Gastrocnemius medialis (tissue), 4 donors: ENCODE data around the gene SPRYD4. TPM values are rescaled to one million over a fixed set of nuclear protein-coding genes. Genes with fewer than 3 reads are reported as not detected.
"Not testable (repeated sequence)": the region's sequence is repeated elsewhere in the genome, so short reads cannot be mapped to it uniquely, and the experiment has no call there.

Source experiments
- ATAC-seq, 2 donors: fragments of 150-250 bp; one replicate each; pipeline ENCODE4 v1.9.1; 2016
- DNase-seq, 2 donors: peaks; one replicate each; pipeline ENCODE4 v3.0.0-alpha.2; 2019
- H3K27ac ChIP-seq, 4 donors: fragments of 200-600 bp; sonication (generic); 1 replicate in 1 of 4; 2 replicates in 3 of 4; pipeline ENCODE4 v1.5.1; 2016 to 2018; ENCODE audit warnings: mild to moderate bottlenecking in 2 of 4, moderate library complexity in 1 of 4
- H3K27me3 ChIP-seq, 3 donors: fragments of 200-600 bp; sonication (generic) in 2 of 3; 1 replicate in 1 of 3; 2 replicates in 2 of 3; pipeline versions ENCODE4 v1.5.1 to v1.6.0; 2016 to 2019; ENCODE audit warnings: mild to moderate bottlenecking in 1 of 3, moderate library complexity in 1 of 3
- H3K36me3 ChIP-seq, 2 donors: fragments of 200-600 bp; sonication (generic) in 1 of 2; one replicate each; pipeline ENCODE4 v1.5.1; 2017 to 2018
- H3K4me1 ChIP-seq, 2 donors: fragments of 200-600 bp; sonication (generic) in 1 of 2; one replicate each; pipeline ENCODE4 v1.5.1; 2016 to 2017; ENCODE audit warnings: mild to moderate bottlenecking in 2 of 2
- H3K4me3 ChIP-seq, 4 donors: fragments of 200-600 bp; sonication (generic) in 3 of 4; 1 replicate in 1 of 4; 2 replicates in 3 of 4; pipeline ENCODE4 v1.5.1; 2016 to 2019; ENCODE audit warnings: mild to moderate bottlenecking in 2 of 4
- H3K9me3 ChIP-seq, 3 donors: fragments of 200-600 bp; sonication (generic) in 2 of 3; 1 replicate in 1 of 3; 2 replicates in 2 of 3; pipeline ENCODE4 v1.5.1; 2016 to 2019
- CTCF ChIP-seq, 5 experiments: fragments of 450-650 bp in 3 of 5; fragments of 200-600 bp in 2 of 5; sonication (generic) in 2 of 5; IDR thresholded peaks in 4 of 5; conservative IDR thresholded peaks in 1 of 5; 1 replicate in 4 of 5; 2 replicates in 1 of 5; pipeline ENCODE4 v1.5.1; 2016 to 2019; ENCODE audit warnings: antibody characterized with exemption in 5 of 5, mild to moderate bottlenecking in 3 of 5, moderate library complexity in 3 of 5
- POLR2A ChIP-seq, 2 donors: fragments of 450-650 bp; IDR thresholded peaks; one replicate each; pipeline ENCODE4 v1.6.1; 2017; ENCODE audit warnings: antibody characterized with exemption in 2 of 2, mild to moderate bottlenecking in 2 of 2, moderate library complexity in 2 of 2
- in situ Hi-C, 4 donors: fragments of 200-750 bp; cut with MboI; loops; one replicate each; pipeline versions ENCODE4 v1.15.0 to v1.8.0; 2017; ENCODE audit warnings: low sequenced_read_pairs in 4 of 4
- intact Hi-C: fragments of 100-400 bp; cut with DNase I; formaldehyde crosslinking; loops from one replicate; pipeline ENCODE4 v1.15.1; 2023; ENCODE audit warnings: low total_unique reads
- total RNA-seq, 4 donors: library from RNA; depleted of rRNA; stranded (reverse); fragments of >200 nt; gene quantifications; one replicate each; pipeline versions ENCODE4 v1.1.0 to v1.2.3, GENCODE V29; 2016

SPRYD4 gene
- total RNA-seq, 4 donors from 2014 or later, result 1.6 to 4.7 (median 2.9) TPM

DNA sequence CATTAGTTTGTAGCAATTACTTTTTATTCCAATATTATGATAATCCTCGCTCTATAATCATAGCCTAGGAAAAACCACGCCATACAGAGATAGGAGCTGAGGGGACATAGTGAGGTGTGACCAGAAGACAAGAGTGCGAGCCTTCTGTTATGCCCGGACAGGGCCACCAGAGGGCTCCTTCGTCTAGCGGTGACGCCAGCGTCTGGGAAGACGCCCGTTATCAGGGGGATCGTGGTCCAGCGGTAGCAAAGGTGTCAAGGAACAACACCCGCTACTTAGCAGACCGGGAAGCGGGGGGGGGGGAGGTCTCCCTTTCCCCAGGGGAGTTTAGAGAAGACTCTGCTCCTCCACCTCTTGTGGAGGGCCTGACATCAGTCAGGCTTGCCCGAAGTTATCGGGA, 28.3 kb downstream of the SPRYD4 start:
- H3K27ac ChIP-seq, H3K4me1 ChIP-seq, H3K4me3 ChIP-seq, H3K9me3 ChIP-seq, intact Hi-C loops, H3K27me3 ChIP-seq, ATAC-seq, H3K36me3 ChIP-seq, in situ Hi-C loops: not testable (repeated sequence)
- TF ChIP-seq CTCF (IDR thresholded peaks at IDR 0.05 in 4 of 5, conservative IDR thresholded peaks at IDR 0.05 in 1 of 5), result peak in 2 of 5 experiments; percentile 31 to 43
- peak in 1 of 2 donors; percentile 50 for DNase-seq

GRCh38 chr12:56498126-56498902, 29.9 kb downstream of the SPRYD4 start:
- in situ Hi-C loops, H3K27me3 ChIP-seq, H3K27ac ChIP-seq, intact Hi-C loops, DNase-seq, H3K9me3 ChIP-seq, H3K4me3 ChIP-seq, H3K4me1 ChIP-seq, ATAC-seq, H3K36me3 ChIP-seq: not testable (repeated sequence)

DNA sequence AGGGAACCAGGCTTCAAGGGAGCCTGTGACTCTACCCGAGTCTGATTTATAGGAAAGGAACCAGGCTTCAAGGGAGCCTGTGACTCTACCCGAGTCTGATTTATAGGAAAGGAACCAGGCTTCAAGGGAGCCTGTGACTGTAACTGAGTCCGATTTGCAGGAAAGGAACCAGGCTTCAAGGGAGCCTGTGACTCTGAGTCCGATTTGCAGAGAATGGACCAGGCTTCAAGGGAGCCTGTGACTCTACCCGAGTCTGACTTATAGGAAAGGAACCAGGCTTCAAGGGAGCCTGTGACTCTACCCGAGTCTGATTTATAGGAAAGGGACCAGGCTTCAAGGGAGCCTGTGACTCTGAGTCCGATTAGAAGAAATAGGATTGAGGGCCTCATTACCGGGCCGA, 31.1 kb downstream of the SPRYD4 start:
- ATAC-seq, H3K9me3 ChIP-seq, DNase-seq, H3K27ac ChIP-seq, H3K4me1 ChIP-seq, H3K36me3 ChIP-seq, in situ Hi-C loops, intact Hi-C loops, H3K27me3 ChIP-seq, H3K4me3 ChIP-seq: not testable (repeated sequence)

GRCh38 chr12:56499879-56500278, 31.5 kb downstream of the SPRYD4 start:
- in situ Hi-C loops, H3K36me3 ChIP-seq, H3K4me3 ChIP-seq, H3K27ac ChIP-seq, ATAC-seq, H3K27me3 ChIP-seq, intact Hi-C loops, H3K9me3 ChIP-seq, DNase-seq, H3K4me1 ChIP-seq: not testable (repeated sequence)

DNA sequence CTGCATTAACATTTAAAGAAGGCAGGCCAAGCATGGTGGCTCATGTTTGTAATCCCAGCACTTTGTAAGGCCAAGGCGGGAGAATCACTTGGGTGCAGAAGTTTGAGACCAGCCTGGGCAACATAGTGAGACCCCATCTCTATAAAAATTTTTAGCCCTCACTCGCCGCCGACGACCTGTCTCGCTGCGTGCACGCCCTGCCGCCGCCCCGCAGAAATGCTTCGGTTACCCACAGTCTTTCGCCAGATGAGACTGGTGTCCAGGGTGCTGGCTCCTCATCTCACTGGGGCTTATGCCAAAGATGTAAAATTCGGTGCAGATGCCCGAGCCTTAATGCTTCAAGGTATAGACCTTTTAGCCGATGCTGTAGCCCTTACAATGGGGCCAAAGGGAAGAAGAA, 42.4 kb downstream of the SPRYD4 start:
- Histone ChIP-seq H3K4me1 (no peaks in the 10 kb centered on the region), H3K4me3 (no peak overlapping the region), H3K27ac (no peak overlapping the region), H3K36me3 (no peaks in the 10 kb centered on the region), H3K9me3 (no peaks in the 10 kb centered on the region), H3K27me3 (no peaks in the 10 kb centered on the region)
- intact Hi-C loops, result loop anchor here (5.0 kb wide), 2 partner anchors 82 to 127 kb away; no protein-coding TSS in a partner anchor
- no peak for ATAC-seq
- TF ChIP-seq CTCF (IDR thresholded peaks at IDR 0.05 in 4 of 5, conservative IDR thresholded peaks at IDR 0.05 in 1 of 5) (no peak), POLR2A (IDR thresholded peaks at IDR 0.05) (no peak)
- in situ Hi-C loops, result loop anchor here in 2 of 4 donors (10.0 kb wide), 1 partner anchor 54 kb away; no protein-coding TSS in a partner anchor
- no peak for DNase-seq

DNA sequence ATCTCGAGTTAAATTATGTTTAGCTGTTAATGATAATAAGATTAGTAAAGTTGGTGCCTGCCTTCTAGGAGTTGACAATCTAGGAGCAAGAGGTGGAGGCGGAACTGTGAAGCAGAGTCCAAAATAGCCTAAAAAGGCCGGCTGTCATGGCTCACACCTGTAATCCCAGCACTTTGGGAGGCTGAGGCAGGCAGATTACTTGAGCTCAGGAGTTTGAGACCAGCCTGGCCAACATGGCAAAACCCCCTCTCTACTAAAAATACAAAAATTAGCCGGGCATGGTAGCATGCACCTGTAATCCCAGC, 45.6 kb downstream of the SPRYD4 start:
- in situ Hi-C loops, result loop anchor here in 2 of 4 donors (10.0 kb wide), 1 partner anchor 51 kb away; no protein-coding TSS in a partner anchor
- intact Hi-C loops, result loop anchor here (5.0 kb wide), 2 partner anchors 78 to 123 kb away; no protein-coding TSS in a partner anchor
- not testable (repeated sequence) for H3K4me1 ChIP-seq, ATAC-seq, DNase-seq, H3K36me3 ChIP-seq, H3K27ac ChIP-seq, H3K27me3 ChIP-seq, H3K9me3 ChIP-seq
- peak overlapping the region in 1 of 4 donors; percentile 7 for H3K4me3 ChIP-seq
